ENCODE results near the gene KCNIP4. TPM values are rescaled to one million over a fixed set of nuclear protein-coding genes. Genes with fewer than 3 reads are reported as not detected.

Gene KCNIP4
- total and polyA plus RNA-seq, 2 experiments from 2014 or later: 0.14 to 0.63 TPM

DNA sequence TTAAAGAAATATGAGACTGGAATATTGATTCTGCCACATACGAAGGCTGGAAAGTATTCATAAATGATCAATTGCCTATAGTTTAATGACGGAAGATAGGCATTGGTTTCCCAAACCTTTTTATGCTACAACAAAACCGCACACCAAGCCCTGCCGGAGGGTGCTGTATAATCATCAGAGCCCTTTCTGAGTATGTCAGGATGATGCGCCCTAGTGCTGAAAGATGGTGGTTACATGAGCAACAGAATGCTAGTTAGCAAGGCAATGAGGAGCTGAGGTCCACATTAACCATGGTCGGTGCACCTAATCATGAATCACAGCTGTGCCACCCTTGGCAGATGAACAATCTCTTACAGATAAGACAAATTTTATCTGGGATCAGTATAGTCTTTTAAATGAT is 757.3 kb downstream of the KCNIP4 start:
- H3K9me2 ChIP-seq (ENCODE audit: insufficient read depth): no peaks in the 10 kb centered on the region
- H3K27me3 ChIP-seq (ENCODE audit: insufficient read depth): no peaks in the 10 kb centered on the region
- H3K79me2 ChIP-seq (replicated peaks; ENCODE audit: insufficient read depth): no peaks in the 10 kb centered on the region
- Mint-ChIP-seq H3K4me3 (no peak overlapping the region), H3K27ac (no peak overlapping the region), H3K36me3 (ENCODE audit: low read depth) (no peaks in the 10 kb centered on the region), H3K27me3 (ENCODE audit: insufficient read depth, low read depth, poor library complexity) (no peaks in the 10 kb centered on the region), H3K4me1 (peaks cover 12% of the 10 kb centered on the region; the same call in 2 of the 3 replicates), H3K9me3 (no peaks in the 10 kb centered on the region)
- peak; percentile 29 for DNase-seq (ENCODE audit: low spot score)
- H3K4me2 ChIP-seq: no peak overlapping the region
- no peaks in the 10 kb centered on the region for H3F3A ChIP-seq (replicated peaks; ENCODE audit: low read depth)
- H3K36me3 ChIP-seq (ENCODE audit: insufficient read depth): no peaks in the 10 kb centered on the region
- peaks cover 5% of the 10 kb centered on the region for H3K4me1 ChIP-seq (ENCODE audit: insufficient read depth)
- no peaks in the 10 kb centered on the region for H4K20me1 ChIP-seq (replicated peaks; ENCODE audit: insufficient read depth)
- peak; percentile 73 for ATAC-seq
- no peak for TF ChIP-seq EZH2 (IDR thresholded peaks at IDR 0.05; ENCODE audit: low read depth, unreplicated experiment)
- peak; percentile 57 for TF ChIP-seq ZNF331 (CRISPR knock-in tag; IDR thresholded peaks at IDR 0.05; ENCODE audit: low read depth)
- TF ChIP-seq JUNB (IDR thresholded peaks at IDR 0.05; ENCODE audit: unreplicated experiment): no peak
- TF ChIP-seq, protein P1, sequence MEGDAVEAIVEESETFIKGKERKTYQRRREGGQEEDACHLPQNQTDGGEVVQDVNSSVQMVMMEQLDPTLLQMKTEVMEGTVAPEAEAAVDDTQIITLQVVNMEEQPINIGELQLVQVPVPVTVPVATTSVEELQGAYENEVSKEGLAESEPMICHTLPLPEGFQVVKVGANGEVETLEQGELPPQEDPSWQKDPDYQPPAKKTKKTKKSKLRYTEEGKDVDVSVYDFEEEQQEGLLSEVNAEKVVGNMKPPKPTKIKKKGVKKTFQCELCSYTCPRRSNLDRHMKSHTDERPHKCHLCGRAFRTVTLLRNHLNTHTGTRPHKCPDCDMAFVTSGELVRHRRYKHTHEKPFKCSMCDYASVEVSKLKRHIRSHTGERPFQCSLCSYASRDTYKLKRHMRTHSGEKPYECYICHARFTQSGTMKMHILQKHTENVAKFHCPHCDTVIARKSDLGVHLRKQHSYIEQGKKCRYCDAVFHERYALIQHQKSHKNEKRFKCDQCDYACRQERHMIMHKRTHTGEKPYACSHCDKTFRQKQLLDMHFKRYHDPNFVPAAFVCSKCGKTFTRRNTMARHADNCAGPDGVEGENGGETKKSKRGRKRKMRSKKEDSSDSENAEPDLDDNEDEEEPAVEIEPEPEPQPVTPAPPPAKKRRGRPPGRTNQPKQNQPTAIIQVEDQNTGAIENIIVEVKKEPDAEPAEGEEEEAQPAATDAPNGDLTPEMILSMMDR (conservative IDR thresholded peaks at IDR 0.05; ENCODE audit: low read depth in 2 of 2): peak; percentile 18 to 38; a peak in 3 of 4 replicates
- no peak for TF ChIP-seq CREB1 (CRISPR knock-in tag; IDR thresholded peaks at IDR 0.05; ENCODE audit: low read depth)
- H3K4me3 ChIP-seq: no peak overlapping the region
- no peak overlapping the region for H2AFZ ChIP-seq
- no peak overlapping the region for H3K27ac ChIP-seq (ENCODE audit: low read depth)

DNA sequence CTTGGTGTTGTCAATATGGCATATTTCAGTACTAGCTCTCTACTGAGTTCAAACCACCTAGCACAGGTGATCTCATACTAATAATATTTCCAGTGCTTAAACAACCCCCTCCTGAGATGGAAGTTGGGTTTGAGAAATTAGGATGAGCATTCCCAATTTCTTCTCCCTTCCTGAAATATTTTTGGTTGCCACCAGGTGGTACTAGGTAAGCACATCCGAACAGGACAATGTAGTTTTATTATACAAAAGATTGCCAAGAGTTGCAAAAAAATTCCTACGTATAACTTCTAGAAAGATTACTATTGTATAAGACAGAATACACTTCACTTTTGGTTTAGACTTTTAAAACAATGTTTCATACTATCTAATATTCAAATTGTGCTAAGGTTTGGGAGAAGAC is 763.8 kb downstream of the KCNIP4 start:
- Mint-ChIP-seq H3K4me3 (no peak overlapping the region), H3K4me1 (peaks cover 10% of the 10 kb centered on the region), H3K27me3 (ENCODE audit: insufficient read depth, low read depth, poor library complexity) (peaks cover 4% of the 10 kb centered on the region), H3K9me3 (no peaks in the 10 kb centered on the region), H3K27ac (no peak overlapping the region), H3K36me3 (ENCODE audit: low read depth) (no peaks in the 10 kb centered on the region)
- Histone ChIP-seq H3K79me2 (replicated peaks; ENCODE audit: insufficient read depth) (no peaks in the 10 kb centered on the region), H3K27me3 (ENCODE audit: insufficient read depth) (no peaks in the 10 kb centered on the region), H3K36me3 (ENCODE audit: insufficient read depth) (no peaks in the 10 kb centered on the region), H3K9me2 (ENCODE audit: insufficient read depth) (no peaks in the 10 kb centered on the region), H3F3A (replicated peaks; ENCODE audit: low read depth) (no peaks in the 10 kb centered on the region), H3K4me3 (no peak overlapping the region), H2AFZ (no peak overlapping the region), H3K4me2 (no peak overlapping the region), H3K4me1 (ENCODE audit: insufficient read depth) (no peaks in the 10 kb centered on the region; the same call in 1 of the 2 replicates), H4K20me1 (replicated peaks; ENCODE audit: insufficient read depth) (no peaks in the 10 kb centered on the region), H3K27ac (ENCODE audit: low read depth) (no peak overlapping the region)
- DNase-seq (ENCODE audit: low spot score) (peak; percentile 43), ATAC-seq (no peak)
- TF ChIP-seq, protein P2, sequence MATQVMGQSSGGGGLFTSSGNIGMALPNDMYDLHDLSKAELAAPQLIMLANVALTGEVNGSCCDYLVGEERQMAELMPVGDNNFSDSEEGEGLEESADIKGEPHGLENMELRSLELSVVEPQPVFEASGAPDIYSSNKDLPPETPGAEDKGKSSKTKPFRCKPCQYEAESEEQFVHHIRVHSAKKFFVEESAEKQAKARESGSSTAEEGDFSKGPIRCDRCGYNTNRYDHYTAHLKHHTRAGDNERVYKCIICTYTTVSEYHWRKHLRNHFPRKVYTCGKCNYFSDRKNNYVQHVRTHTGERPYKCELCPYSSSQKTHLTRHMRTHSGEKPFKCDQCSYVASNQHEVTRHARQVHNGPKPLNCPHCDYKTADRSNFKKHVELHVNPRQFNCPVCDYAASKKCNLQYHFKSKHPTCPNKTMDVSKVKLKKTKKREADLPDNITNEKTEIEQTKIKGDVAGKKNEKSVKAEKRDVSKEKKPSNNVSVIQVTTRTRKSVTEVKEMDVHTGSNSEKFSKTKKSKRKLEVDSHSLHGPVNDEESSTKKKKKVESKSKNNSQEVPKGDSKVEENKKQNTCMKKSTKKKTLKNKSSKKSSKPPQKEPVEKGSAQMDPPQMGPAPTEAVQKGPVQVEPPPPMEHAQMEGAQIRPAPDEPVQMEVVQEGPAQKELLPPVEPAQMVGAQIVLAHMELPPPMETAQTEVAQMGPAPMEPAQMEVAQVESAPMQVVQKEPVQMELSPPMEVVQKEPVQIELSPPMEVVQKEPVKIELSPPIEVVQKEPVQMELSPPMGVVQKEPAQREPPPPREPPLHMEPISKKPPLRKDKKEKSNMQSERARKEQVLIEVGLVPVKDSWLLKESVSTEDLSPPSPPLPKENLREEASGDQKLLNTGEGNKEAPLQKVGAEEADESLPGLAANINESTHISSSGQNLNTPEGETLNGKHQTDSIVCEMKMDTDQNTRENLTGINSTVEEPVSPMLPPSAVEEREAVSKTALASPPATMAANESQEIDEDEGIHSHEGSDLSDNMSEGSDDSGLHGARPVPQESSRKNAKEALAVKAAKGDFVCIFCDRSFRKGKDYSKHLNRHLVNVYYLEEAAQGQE (IDR thresholded peaks at IDR 0.05; ENCODE audit: unreplicated experiment): no peak
- TF ChIP-seq, protein P1 (conservative IDR thresholded peaks at IDR 0.05; ENCODE audit: low read depth in 2 of 2): peak; percentile 44 to 56
- TF ChIP-seq POLR2AphosphoS5 (IDR thresholded peaks at IDR 0.05; ENCODE audit: low read depth): no peak
- TF ChIP-seq, protein P3, sequence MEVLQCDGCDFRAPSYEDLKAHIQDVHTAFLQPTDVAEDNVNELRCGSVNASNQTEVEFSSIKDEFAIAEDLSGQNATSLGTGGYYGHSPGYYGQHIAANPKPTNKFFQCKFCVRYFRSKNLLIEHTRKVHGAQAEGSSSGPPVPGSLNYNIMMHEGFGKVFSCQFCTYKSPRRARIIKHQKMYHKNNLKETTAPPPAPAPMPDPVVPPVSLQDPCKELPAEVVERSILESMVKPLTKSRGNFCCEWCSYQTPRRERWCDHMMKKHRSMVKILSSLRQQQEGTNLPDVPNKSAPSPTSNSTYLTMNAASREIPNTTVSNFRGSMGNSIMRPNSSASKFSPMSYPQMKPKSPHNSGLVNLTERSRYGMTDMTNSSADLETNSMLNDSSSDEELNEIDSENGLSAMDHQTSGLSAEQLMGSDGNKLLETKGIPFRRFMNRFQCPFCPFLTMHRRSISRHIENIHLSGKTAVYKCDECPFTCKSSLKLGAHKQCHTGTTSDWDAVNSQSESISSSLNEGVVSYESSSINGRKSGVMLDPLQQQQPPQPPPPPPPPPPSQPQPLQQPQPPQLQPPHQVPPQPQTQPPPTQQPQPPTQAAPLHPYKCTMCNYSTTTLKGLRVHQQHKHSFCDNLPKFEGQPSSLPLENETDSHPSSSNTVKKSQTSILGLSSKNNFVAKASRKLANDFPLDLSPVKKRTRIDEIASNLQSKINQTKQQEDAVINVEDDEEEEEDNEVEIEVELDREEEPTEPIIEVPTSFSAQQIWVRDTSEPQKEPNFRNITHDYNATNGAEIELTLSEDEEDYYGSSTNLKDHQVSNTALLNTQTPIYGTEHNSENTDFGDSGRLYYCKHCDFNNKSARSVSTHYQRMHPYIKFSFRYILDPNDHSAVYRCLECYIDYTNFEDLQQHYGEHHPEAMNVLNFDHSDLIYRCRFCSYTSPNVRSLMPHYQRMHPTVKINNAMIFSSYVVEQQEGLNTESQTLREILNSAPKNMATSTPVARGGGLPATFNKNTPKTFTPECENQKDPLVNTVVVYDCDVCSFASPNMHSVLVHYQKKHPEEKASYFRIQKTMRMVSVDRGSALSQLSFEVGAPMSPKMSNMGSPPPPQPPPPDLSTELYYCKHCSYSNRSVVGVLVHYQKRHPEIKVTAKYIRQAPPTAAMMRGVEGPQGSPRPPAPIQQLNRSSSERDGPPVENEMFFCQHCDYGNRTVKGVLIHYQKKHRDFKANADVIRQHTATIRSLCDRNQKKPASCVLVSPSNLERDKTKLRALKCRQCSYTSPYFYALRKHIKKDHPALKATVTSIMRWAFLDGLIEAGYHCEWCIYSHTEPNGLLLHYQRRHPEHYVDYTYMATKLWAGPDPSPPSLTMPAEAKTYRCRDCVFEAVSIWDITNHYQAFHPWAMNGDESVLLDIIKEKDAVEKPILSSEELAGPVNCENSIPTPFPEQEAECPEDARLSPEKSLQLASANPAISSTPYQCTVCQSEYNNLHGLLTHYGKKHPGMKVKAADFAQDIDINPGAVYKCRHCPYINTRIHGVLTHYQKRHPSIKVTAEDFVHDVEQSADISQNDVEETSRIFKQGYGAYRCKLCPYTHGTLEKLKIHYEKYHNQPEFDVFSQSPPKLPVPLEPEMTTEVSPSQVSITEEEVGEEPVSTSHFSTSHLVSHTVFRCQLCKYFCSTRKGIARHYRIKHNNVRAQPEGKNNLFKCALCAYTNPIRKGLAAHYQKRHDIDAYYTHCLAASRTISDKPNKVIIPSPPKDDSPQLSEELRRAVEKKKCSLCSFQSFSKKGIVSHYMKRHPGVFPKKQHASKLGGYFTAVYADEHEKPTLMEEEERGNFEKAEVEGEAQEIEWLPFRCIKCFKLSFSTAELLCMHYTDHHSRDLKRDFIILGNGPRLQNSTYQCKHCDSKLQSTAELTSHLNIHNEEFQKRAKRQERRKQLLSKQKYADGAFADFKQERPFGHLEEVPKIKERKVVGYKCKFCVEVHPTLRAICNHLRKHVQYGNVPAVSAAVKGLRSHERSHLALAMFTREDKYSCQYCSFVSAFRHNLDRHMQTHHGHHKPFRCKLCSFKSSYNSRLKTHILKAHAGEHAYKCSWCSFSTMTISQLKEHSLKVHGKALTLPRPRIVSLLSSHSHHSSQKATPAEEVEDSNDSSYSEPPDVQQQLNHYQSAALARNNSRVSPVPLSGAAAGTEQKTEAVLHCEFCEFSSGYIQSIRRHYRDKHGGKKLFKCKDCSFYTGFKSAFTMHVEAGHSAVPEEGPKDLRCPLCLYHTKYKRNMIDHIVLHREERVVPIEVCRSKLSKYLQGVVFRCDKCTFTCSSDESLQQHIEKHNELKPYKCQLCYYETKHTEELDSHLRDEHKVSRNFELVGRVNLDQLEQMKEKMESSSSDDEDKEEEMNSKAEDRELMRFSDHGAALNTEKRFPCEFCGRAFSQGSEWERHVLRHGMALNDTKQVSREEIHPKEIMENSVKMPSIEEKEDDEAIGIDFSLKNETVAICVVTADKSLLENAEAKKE (CRISPR knock-in tag; IDR thresholded peaks at IDR 0.05): no peak
